GM12801 (cell line): ENCODE results near the gene GRIP1.

Experiments
- TF ChIP-seq, protein P1 (sequence below): IDR thresholded peaks from one replicate; pipeline ENCODE4 v1.5.1; 2011; ENCODE audit warnings: control low read depth; ENCODE audit not compliant: insufficient read length; ENCODE audit errors: extremely low read depth

Gene GRIP1

DNA sequence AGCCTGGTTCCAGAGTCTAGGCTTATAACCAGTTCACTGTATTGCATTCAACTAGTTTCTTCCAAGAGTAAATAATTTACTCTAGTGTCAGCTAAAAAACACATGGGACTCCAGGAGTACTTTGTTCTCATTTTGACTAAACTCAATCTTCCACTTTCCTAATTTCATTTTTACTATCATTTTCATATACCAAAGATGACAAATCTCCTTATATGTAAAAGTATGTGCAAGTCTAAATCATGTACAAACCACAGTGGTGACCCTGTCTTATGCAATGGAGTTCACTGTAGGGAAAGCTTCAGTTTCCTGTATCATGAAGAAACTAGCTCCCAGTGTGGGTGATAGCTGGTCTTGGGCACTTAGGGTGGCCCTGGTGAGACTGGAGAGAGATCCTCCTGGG lies 225.0 kb downstream of the GRIP1 start:
- TF ChIP-seq, protein P1, sequence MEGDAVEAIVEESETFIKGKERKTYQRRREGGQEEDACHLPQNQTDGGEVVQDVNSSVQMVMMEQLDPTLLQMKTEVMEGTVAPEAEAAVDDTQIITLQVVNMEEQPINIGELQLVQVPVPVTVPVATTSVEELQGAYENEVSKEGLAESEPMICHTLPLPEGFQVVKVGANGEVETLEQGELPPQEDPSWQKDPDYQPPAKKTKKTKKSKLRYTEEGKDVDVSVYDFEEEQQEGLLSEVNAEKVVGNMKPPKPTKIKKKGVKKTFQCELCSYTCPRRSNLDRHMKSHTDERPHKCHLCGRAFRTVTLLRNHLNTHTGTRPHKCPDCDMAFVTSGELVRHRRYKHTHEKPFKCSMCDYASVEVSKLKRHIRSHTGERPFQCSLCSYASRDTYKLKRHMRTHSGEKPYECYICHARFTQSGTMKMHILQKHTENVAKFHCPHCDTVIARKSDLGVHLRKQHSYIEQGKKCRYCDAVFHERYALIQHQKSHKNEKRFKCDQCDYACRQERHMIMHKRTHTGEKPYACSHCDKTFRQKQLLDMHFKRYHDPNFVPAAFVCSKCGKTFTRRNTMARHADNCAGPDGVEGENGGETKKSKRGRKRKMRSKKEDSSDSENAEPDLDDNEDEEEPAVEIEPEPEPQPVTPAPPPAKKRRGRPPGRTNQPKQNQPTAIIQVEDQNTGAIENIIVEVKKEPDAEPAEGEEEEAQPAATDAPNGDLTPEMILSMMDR = no peak

DNA sequence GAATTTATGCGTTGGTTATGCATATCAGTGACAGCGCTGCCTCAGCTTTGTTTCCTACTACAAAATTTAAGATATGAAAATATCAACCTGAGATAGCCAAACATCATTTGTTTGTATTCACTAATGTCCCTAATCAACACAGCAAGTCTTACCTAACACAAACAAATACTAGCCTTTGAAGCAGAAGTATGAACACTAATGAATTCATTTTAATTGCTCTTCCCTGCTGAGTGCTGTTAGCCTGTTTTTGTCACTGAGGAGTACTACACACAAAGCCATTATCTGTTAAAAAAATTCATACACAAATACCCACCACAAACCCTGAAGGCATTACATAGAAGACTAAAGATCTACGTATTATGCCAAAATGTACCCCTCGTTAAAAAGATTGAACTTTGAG lies 225.8 kb downstream of the GRIP1 start:
- TF ChIP-seq, protein P1 = no peak

DNA sequence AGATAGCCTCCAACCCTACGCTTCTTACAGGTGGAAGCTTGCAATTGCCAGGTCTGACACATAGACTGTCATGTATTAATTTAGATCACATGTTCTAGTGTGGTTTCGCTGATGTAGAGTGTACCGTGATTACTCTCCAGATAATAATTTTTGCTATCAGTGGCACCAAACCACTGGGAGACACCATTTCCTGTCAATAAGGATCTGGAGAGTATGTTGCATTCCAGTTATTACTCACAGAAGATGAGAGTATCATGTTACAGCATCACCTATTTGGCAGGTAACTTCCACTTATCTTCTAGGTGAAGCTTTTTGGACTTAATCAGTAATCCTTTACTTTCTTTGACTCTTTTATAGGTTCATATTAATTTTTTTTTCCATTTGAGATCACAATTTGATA lies 229.3 kb downstream of the GRIP1 start:
- TF ChIP-seq, protein P1 = no peak

DNA sequence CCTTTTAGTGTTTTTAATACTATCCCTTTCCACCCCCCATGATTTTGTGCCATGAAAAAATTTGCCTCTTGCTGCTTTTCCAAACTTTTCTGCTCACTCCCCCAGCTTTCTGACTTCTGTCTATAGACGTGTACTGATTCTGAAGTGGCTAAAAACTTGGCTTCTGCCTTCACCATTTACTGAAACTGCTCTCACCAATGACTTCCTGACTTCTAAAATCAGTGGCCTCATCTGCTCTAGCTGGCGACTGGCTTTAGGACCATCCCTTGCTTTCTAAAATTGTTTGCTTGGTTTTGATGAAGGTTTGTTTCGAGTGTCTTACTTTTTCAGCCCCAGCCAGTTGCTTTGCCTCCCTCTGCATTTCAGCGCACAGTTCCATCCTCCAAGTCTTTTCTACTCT lies 231.2 kb downstream of the GRIP1 start:
- TF ChIP-seq, protein P1 = no peak

DNA sequence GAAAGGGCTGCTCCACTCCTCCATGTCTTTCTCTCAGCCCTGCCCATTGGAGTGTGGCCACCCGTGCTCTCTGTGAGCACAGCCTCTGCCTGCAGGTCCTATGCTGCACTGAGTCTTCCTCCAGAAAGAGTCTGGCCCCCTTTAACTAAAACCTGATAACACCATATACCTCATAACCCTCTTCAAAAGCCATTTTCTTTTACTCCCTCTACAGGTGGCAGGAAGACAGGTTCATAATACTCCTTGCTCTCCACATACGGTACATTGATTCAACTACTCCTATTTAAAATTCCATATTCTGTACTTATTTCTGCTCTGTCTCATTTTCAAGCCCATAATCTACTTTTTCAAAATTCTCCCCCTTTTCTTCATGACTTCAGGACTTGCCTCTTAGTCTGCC lies 232.6 kb downstream of the GRIP1 start:
- TF ChIP-seq, protein P1 = no peak

DNA sequence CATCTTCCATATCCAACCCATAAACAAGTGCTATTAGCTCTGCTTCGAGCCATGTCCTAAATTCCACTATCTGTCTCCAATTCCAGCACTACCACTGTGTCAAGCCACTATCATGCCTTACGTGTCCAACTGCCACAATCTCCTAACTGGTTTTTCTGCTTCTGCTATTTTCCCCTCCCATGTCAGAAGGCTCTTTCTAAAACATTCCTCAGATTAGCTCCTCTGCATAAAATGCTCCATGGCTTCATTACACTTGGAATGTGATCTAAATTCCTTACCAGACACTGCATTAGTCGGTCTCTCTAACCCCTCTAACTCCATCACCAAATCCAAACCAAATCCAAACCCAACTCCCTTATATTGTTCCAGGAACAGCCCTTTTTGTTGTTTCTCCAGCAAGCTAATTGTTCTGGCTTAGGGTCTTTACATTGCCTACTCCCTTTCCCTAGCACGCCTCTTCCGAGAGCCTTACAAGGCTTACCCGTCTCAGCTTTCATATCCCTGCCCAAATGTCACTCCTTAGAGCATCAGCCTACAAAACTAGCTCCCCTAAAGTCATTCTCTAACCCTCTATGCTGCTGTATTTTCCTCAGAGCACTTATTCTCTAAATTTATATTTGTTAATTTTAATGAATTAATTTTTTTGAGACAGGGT lies 236.8 kb downstream of the GRIP1 start:
- TF ChIP-seq, protein P1 = no peak

DNA sequence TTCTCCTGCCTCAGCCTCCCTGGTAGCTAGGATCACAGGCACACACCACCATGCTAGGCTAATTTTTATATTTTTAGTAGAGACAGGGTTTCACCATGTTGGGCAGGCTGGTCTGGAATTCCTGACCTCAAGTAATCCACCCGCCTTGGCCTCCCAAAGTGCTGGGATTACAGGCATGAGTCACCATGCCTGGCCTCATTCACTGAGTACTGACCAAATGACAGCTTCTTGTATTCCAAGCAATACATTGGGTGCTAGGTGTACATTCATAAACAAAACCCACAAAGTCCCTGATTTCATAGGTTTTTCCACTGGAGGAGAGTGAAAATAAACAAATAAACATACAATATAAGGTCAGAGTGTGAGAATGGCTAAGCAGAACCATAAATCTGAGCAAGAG lies 240.3 kb downstream of the GRIP1 start:
- TF ChIP-seq, protein P1 = no peak

DNA sequence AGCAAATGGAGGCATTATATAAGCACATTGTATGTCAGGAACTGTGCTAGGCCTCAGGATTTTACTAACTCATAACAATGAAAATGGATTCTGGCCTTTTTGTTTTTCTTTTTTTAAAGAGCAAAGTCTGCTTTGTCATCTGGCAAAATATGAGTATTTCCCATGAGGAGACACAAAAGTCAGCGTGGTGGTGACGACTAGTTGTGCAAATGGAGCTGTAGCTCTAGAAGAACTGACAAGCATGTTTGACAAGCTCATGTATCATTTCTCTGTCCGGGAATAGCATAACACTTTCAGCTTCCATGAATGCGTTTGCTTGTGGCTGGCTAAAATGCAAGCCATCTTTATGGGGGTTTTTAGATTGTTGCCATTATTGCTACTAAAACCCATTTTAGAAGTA lies 248.8 kb downstream of the GRIP1 start:
- TF ChIP-seq, protein P1 = no peak
